Measurements from ENCODE around the gene NR4A3.

DNA sequence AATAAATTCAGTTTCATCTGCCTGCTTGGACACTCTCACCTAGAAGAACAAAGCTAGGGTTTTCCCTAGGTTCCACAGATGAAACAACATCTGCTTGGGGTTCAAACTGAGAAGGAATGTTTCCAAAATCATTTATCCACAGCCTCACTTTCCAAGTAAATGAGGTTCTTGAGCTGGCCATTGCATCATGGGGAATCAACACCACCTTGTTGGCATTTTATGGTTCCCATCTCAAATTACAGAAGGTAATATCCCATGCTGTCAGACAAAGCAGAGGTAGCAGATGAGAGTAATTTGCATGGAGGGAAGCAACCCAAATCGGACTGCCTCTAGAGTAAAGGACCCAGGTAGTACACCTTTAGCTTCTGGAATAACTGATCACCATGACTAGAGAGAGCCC, 10.5 kb upstream of the NR4A3 start:
- TF ChIP-seq, protein P1, sequence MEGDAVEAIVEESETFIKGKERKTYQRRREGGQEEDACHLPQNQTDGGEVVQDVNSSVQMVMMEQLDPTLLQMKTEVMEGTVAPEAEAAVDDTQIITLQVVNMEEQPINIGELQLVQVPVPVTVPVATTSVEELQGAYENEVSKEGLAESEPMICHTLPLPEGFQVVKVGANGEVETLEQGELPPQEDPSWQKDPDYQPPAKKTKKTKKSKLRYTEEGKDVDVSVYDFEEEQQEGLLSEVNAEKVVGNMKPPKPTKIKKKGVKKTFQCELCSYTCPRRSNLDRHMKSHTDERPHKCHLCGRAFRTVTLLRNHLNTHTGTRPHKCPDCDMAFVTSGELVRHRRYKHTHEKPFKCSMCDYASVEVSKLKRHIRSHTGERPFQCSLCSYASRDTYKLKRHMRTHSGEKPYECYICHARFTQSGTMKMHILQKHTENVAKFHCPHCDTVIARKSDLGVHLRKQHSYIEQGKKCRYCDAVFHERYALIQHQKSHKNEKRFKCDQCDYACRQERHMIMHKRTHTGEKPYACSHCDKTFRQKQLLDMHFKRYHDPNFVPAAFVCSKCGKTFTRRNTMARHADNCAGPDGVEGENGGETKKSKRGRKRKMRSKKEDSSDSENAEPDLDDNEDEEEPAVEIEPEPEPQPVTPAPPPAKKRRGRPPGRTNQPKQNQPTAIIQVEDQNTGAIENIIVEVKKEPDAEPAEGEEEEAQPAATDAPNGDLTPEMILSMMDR (conservative IDR thresholded peaks at IDR 0.05; ENCODE audit: low read depth in 2 of 2), result no peak
- TF ChIP-seq, protein P2, sequence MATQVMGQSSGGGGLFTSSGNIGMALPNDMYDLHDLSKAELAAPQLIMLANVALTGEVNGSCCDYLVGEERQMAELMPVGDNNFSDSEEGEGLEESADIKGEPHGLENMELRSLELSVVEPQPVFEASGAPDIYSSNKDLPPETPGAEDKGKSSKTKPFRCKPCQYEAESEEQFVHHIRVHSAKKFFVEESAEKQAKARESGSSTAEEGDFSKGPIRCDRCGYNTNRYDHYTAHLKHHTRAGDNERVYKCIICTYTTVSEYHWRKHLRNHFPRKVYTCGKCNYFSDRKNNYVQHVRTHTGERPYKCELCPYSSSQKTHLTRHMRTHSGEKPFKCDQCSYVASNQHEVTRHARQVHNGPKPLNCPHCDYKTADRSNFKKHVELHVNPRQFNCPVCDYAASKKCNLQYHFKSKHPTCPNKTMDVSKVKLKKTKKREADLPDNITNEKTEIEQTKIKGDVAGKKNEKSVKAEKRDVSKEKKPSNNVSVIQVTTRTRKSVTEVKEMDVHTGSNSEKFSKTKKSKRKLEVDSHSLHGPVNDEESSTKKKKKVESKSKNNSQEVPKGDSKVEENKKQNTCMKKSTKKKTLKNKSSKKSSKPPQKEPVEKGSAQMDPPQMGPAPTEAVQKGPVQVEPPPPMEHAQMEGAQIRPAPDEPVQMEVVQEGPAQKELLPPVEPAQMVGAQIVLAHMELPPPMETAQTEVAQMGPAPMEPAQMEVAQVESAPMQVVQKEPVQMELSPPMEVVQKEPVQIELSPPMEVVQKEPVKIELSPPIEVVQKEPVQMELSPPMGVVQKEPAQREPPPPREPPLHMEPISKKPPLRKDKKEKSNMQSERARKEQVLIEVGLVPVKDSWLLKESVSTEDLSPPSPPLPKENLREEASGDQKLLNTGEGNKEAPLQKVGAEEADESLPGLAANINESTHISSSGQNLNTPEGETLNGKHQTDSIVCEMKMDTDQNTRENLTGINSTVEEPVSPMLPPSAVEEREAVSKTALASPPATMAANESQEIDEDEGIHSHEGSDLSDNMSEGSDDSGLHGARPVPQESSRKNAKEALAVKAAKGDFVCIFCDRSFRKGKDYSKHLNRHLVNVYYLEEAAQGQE (IDR thresholded peaks at IDR 0.05; ENCODE audit: unreplicated experiment), result no peak
- TF ChIP-seq ZNF331 (CRISPR knock-in tag; IDR thresholded peaks at IDR 0.05; ENCODE audit: low read depth) (no peak), EZH2 (IDR thresholded peaks at IDR 0.05; ENCODE audit: low read depth, unreplicated experiment) (no peak), JUNB (IDR thresholded peaks at IDR 0.05; ENCODE audit: unreplicated experiment) (no peak), EZH2phosphoT487 (IDR thresholded peaks at IDR 0.05; ENCODE audit: unreplicated experiment) (no peak), POLR2AphosphoS5 (IDR thresholded peaks at IDR 0.05; ENCODE audit: low read depth) (no peak), CREB1 (CRISPR knock-in tag; IDR thresholded peaks at IDR 0.05; ENCODE audit: low read depth) (no peak), STAT1 (IDR thresholded peaks at IDR 0.05; ENCODE audit: unreplicated experiment) (no peak), ZNF114 (CRISPR knock-in tag; IDR thresholded peaks at IDR 0.05) (no peak)
- TF ChIP-seq, protein P3, sequence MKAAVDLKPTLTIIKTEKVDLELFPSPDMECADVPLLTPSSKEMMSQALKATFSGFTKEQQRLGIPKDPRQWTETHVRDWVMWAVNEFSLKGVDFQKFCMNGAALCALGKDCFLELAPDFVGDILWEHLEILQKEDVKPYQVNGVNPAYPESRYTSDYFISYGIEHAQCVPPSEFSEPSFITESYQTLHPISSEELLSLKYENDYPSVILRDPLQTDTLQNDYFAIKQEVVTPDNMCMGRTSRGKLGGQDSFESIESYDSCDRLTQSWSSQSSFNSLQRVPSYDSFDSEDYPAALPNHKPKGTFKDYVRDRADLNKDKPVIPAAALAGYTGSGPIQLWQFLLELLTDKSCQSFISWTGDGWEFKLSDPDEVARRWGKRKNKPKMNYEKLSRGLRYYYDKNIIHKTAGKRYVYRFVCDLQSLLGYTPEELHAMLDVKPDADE (IDR thresholded peaks at IDR 0.05), result no peak
- TF ChIP-seq, protein P4, sequence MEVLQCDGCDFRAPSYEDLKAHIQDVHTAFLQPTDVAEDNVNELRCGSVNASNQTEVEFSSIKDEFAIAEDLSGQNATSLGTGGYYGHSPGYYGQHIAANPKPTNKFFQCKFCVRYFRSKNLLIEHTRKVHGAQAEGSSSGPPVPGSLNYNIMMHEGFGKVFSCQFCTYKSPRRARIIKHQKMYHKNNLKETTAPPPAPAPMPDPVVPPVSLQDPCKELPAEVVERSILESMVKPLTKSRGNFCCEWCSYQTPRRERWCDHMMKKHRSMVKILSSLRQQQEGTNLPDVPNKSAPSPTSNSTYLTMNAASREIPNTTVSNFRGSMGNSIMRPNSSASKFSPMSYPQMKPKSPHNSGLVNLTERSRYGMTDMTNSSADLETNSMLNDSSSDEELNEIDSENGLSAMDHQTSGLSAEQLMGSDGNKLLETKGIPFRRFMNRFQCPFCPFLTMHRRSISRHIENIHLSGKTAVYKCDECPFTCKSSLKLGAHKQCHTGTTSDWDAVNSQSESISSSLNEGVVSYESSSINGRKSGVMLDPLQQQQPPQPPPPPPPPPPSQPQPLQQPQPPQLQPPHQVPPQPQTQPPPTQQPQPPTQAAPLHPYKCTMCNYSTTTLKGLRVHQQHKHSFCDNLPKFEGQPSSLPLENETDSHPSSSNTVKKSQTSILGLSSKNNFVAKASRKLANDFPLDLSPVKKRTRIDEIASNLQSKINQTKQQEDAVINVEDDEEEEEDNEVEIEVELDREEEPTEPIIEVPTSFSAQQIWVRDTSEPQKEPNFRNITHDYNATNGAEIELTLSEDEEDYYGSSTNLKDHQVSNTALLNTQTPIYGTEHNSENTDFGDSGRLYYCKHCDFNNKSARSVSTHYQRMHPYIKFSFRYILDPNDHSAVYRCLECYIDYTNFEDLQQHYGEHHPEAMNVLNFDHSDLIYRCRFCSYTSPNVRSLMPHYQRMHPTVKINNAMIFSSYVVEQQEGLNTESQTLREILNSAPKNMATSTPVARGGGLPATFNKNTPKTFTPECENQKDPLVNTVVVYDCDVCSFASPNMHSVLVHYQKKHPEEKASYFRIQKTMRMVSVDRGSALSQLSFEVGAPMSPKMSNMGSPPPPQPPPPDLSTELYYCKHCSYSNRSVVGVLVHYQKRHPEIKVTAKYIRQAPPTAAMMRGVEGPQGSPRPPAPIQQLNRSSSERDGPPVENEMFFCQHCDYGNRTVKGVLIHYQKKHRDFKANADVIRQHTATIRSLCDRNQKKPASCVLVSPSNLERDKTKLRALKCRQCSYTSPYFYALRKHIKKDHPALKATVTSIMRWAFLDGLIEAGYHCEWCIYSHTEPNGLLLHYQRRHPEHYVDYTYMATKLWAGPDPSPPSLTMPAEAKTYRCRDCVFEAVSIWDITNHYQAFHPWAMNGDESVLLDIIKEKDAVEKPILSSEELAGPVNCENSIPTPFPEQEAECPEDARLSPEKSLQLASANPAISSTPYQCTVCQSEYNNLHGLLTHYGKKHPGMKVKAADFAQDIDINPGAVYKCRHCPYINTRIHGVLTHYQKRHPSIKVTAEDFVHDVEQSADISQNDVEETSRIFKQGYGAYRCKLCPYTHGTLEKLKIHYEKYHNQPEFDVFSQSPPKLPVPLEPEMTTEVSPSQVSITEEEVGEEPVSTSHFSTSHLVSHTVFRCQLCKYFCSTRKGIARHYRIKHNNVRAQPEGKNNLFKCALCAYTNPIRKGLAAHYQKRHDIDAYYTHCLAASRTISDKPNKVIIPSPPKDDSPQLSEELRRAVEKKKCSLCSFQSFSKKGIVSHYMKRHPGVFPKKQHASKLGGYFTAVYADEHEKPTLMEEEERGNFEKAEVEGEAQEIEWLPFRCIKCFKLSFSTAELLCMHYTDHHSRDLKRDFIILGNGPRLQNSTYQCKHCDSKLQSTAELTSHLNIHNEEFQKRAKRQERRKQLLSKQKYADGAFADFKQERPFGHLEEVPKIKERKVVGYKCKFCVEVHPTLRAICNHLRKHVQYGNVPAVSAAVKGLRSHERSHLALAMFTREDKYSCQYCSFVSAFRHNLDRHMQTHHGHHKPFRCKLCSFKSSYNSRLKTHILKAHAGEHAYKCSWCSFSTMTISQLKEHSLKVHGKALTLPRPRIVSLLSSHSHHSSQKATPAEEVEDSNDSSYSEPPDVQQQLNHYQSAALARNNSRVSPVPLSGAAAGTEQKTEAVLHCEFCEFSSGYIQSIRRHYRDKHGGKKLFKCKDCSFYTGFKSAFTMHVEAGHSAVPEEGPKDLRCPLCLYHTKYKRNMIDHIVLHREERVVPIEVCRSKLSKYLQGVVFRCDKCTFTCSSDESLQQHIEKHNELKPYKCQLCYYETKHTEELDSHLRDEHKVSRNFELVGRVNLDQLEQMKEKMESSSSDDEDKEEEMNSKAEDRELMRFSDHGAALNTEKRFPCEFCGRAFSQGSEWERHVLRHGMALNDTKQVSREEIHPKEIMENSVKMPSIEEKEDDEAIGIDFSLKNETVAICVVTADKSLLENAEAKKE (CRISPR knock-in tag; IDR thresholded peaks at IDR 0.05), result no peak

Measured in GM23338 (cell line).